K562 (cell line): ENCODE data around the gene HOXD13. TPM values are rescaled to one million over a fixed set of nuclear protein-coding genes. Genes with fewer than 3 reads are reported as not detected.

Experiments
- ATAC-seq: fragments of 200-7000 bp; cut with Tn5 transposase; 3 replicates; pipeline ENCODE4 v1.9.1; 2020; ENCODE audit warnings: moderate library complexity
- BruUV-seq: library from RNA; stranded (reverse); fragments of 400-500 nt; replicated peaks from 2 replicates; lab custom pipeline; 2021; lab: Mats Ljungman, UMichigan
- CTCF ChIA-PET: fragments of 300-600 bp; formaldehyde crosslinking; extraction: SDS; loops from one replicate; lab custom pipeline; 2021; ENCODE audit warnings: low intra/inter-chr PET ratio; lab: Yijun Ruan, JAX
- POLR2A ChIA-PET: fragments of 300-600, 350-650 bp; sonication (Branson Sonifier 250); formaldehyde crosslinking; extraction: SDS; loops from one replicate; lab custom pipeline; 2021; ENCODE audit warnings: antibody characterized with exemption, inconsistent platforms; lab: Yijun Ruan, JAX
- DNase-seq, 4 experiments: peaks; one replicate each; pipeline versions ENCODE4 v3.0.0 to v3.0.0-alpha.2; 2011 to 2018; ENCODE audit warnings: low spot score in 3 of 4, mixed read lengths in 3 of 4; ENCODE audit errors: extremely low read depth in 1 of 4
- FAIRE-seq: peaks from 2 replicates; lab custom pipeline; 2011; peaks lifted over from hg19 to GRCh38; lab: Jason Lieb, UNC
- H2AFZ ChIP-seq: 2 replicates; pipeline ENCODE4 v1.6.0; 2011; ENCODE audit warnings: low read depth, low read length, control low read depth, inconsistent platforms
- H3K27ac ChIP-seq: fragments of 200-600 bp; 3 replicates; pipeline ENCODE4 v1.8.0; 2011; ENCODE audit warnings: low read depth, mild to moderate bottlenecking, control low read depth, inconsistent platforms, low read length, moderate library complexity, mixed read lengths; ENCODE audit errors: extremely low read depth
- H3K27me3 ChIP-seq, 2 experiments: fragments of 300-600 bp in 1 of 2; 2 replicates in 1 of 2; 3 replicates in 1 of 2; pipeline versions ENCODE4 v1.6.0 to v1.8.0; 2011; ENCODE audit warnings: inconsistent platforms in 2 of 2, low read length in 2 of 2, mild to moderate bottlenecking in 1 of 2, mixed read lengths in 1 of 2, moderate library complexity in 1 of 2; ENCODE audit not compliant: control insufficient read depth in 2 of 2, insufficient read depth in 2 of 2
- H3K36me3 ChIP-seq: fragments of 300-600 bp; 3 replicates; pipeline ENCODE4 v1.8.0; 2011; ENCODE audit warnings: mild to moderate bottlenecking, low read length, inconsistent platforms; ENCODE audit not compliant: control insufficient read depth, insufficient read depth
- H3K4me1 ChIP-seq, 2 experiments: fragments of 200-600 bp in 1 of 2; replicated peaks in 1 of 2; 2 replicates in 1 of 2; 3 replicates in 1 of 2; pipeline versions ENCODE4 v1.5.1 to v1.8.0; 2011; ENCODE audit warnings: inconsistent platforms in 2 of 2, low read length in 2 of 2, mild to moderate bottlenecking in 1 of 2, mixed read lengths in 1 of 2, moderate library complexity in 1 of 2; ENCODE audit not compliant: control insufficient read depth in 2 of 2, insufficient read depth in 2 of 2
- H3K4me2 ChIP-seq: 2 replicates; pipeline ENCODE4 v1.6.1; 2011; ENCODE audit warnings: low read length, control low read depth, inconsistent platforms, mixed read lengths; ENCODE audit not compliant: insufficient read depth
- H3K4me3 ChIP-seq: fragments of 200-600 bp; sonication (generic), shearing (Covaris generic); 2 replicates; pipeline ENCODE4 v1.5.1; 2016; ENCODE audit warnings: control low read depth, inconsistent platforms
- H3K79me2 ChIP-seq: fragments of 200-600 bp; 3 replicates; pipeline ENCODE4 v1.8.0; 2011; ENCODE audit warnings: low read length, inconsistent platforms; ENCODE audit not compliant: control insufficient read depth, insufficient read depth
- H3K9ac ChIP-seq, 2 experiments: 2 replicates each; pipeline versions ENCODE4 v1.6.0 to v1.6.1; 2011; ENCODE audit warnings: low read depth in 2 of 2, low read length in 2 of 2, control low read depth in 1 of 2, inconsistent platforms in 1 of 2, mild to moderate bottlenecking in 1 of 2, mixed read lengths in 1 of 2; ENCODE audit not compliant: insufficient read depth in 1 of 2
- H3K9me1 ChIP-seq: one replicate; pipeline ENCODE4 v1.6.0; 2011; ENCODE audit warnings: inconsistent platforms, mild to moderate bottlenecking, low read length, moderate library complexity; ENCODE audit not compliant: control insufficient read depth, insufficient read depth
- H3K9me3 ChIP-seq: replicated peaks from 2 replicates; pipeline ENCODE4 v1.5.1; 2011; ENCODE audit warnings: low read depth, low read length, inconsistent platforms; ENCODE audit not compliant: control insufficient read depth, insufficient read depth
- H4K20me1 ChIP-seq: replicated peaks from 2 replicates; pipeline ENCODE4 v1.6.1; 2011; ENCODE audit warnings: low read length, inconsistent platforms, mixed read lengths; ENCODE audit not compliant: control insufficient read depth, insufficient read depth
- GABPB2 ChIP-seq: fragments of 250-450 bp; sonication (Bioruptor Pico); conservative IDR thresholded peaks from 2 replicates; pipeline ENCODE4 v1.5.1; 2021; ENCODE audit warnings: mild to moderate bottlenecking
- XRCC5 ChIP-seq: fragments of 200-400 bp; formaldehyde crosslinking; IDR thresholded peaks from 2 replicates; pipeline ENCODE4 v1.6.1; 2017; ENCODE audit warnings: low read depth, mild to moderate bottlenecking, low read length
- WGBS: fragments of 100-300 bp; shearing (Covaris generic); methylation state at CpG from one replicate; pipeline ENCODE4 v1.1.6; 2016; ENCODE audit warnings: low coverage, mixed read lengths; ENCODE audit not compliant: insufficient coverage; ENCODE audit errors: missing lambda C conversion rate; 5-methylcytosine and 5-hydroxymethylcytosine counted together
- in situ Hi-C: fragments of 300-500 bp; cut with MboI; formaldehyde crosslinking; loops from 4 replicates; pipeline ENCODE4 v1.15.0; 2018; ENCODE audit warnings: inconsistent platforms, mixed read lengths
- intact Hi-C: fragments of 100-400 bp; cut with micrococcal nuclease; formaldehyde crosslinking; loops from 2 replicates; pipeline ENCODE4 v1.14.2; 2022
- polyA plus RNA-seq, 8 experiments: library from polyadenylated mRNA; depleted of rRNA in 4 of 8; stranded (reverse) in 5 of 8; unstranded in 3 of 8; fragments of >200 nt; fragmentation: Nextera tagmentation in 2 of 8; fragmentation: Illumina TruSeq in 1 of 8; extraction: Ambion mirVana in 2 of 8; extraction: Trizol in 1 of 8; gene quantifications; 2 replicates each; pipeline versions ENCODE4 v1.2.1 to v1.2.3, GENCODE V29; 2011 to 2014; ENCODE audit warnings: inconsistent platforms in 1 of 8, missing spikeins in 1 of 8
- total RNA-seq, 7 experiments: library from RNA; depleted of rRNA in 6 of 7; stranded (reverse); fragments of >200 nt in 6 of 7; fragmentation: Illumina TruSeq in 2 of 7; extraction: Trizol in 2 of 7; gene quantifications; 2 replicates each; pipeline versions ENCODE4 v1.2.1 to v1.2.3, GENCODE V29; 2011 to 2021; ENCODE audit warnings: low replicate concordance in 1 of 7
- TF ChIP-seq, protein P1 (sequence below): fragments of 250-450 bp; sonication (Bioruptor Pico); IDR thresholded peaks from 2 replicates; pipeline ENCODE4 v1.4.0; 2020; ENCODE audit warnings: mild to moderate bottlenecking

The HOXD13 gene
- total and polyA plus RNA-seq, 9 of the 15 experiments (the other 6 are each of a cell fraction or from before 2014, with no cell fraction given), result 0.03 to 0.04 TPM; not detected in 7

- H3K79me2 ChIP-seq, result no peaks in the 10 kb centered on the region
- peak; percentile 40 for FAIRE-seq
- POLR2A ChIA-PET, result no interaction called here
- peaks cover 17% of the 10 kb centered on the region; the same call in 1 of the 2 replicates for H4K20me1 ChIP-seq
- H3K4me2 ChIP-seq, result no peak overlapping the region
- ATAC-seq, result no peak
- no peak for TF ChIP-seq XRCC5
- TF ChIP-seq GABPB2, result no peak
- TF ChIP-seq, protein P1, sequence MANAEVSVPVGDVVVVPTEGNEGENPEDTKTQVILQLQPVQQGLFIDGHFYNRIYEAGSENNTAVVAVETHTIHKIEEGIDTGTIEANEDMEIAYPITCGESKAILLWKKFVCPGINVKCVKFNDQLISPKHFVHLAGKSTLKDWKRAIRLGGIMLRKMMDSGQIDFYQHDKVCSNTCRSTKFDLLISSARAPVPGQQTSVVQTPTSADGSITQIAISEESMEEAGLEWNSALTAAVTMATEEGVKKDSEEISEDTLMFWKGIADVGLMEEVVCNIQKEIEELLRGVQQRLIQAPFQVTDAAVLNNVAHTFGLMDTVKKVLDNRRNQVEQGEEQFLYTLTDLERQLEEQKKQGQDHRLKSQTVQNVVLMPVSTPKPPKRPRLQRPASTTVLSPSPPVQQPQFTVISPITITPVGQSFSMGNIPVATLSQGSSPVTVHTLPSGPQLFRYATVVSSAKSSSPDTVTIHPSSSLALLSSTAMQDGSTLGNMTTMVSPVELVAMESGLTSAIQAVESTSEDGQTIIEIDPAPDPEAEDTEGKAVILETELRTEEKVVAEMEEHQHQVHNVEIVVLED (CRISPR knock-in tag), result no peak
- H3K27me3 ChIP-seq, result peaks cover 70 to 78% of the 10 kb centered on the region in 2 experiments
- no peak overlapping the region for H3K9ac ChIP-seq
- no peak overlapping the region for H3K4me3 ChIP-seq
- BruUV-seq, result no TSS peak
- no peak for DNase-seq
- intact Hi-C loops (loop anchor here (5.0 kb wide), 4 partner anchors 218 to 1348 kb away; no protein-coding TSS in a partner anchor), in situ Hi-C loops (loop anchor here (5.0 to 25.0 kb wide), 2 partner anchors 733 to 1058 kb away; no protein-coding TSS in a partner anchor)
- WGBS, result 9% methylated on average over 5 of the region's 5 CpGs
- no peak overlapping the region for H3K27ac ChIP-seq
- H3K36me3 ChIP-seq, result no peaks in the 10 kb centered on the region
- H3K9me3 ChIP-seq, result no peaks in the 10 kb centered on the region
- CTCF ChIA-PET, result no interaction called here
- H2AFZ ChIP-seq, result no peak overlapping the region
- peaks cover 8 to 33% of the 10 kb centered on the region in 2 experiments for H3K4me1 ChIP-seq
- H3K9me1 ChIP-seq, result no peaks in the 10 kb centered on the region
Measured at GRCh38 chr2:176095421-176095820, 2.9 kb downstream of the HOXD13 start.
